NB4 (cell line): ENCODE measurements around the gene CYBC1.
A peak's percentile ranks its signal among the peaks of the same experiment; 100 is the strongest.
"Not testable (repeated sequence)": the region's sequence is repeated elsewhere in the genome, so short reads cannot be mapped to it uniquely, and the experiment has no call there.

ENCODE experiments used
- DNase-seq: peaks from one replicate; pipeline ENCODE4 v3.0.0; 2010; ENCODE audit warnings: low read depth
- H3K4me3 ChIP-seq: one replicate; pipeline ENCODE4 v1.5.1; 2011; ENCODE audit warnings: mild to moderate bottlenecking, low read depth, low read length, moderate library complexity
- MYC ChIP-seq: IDR thresholded peaks from 2 replicates; pipeline ENCODE4 v1.6.1; 2011; ENCODE audit warnings: low read depth, low read length
- POLR2A ChIP-seq: IDR thresholded peaks from 2 replicates; pipeline ENCODE4 v1.6.1; 2011; ENCODE audit warnings: mild to moderate bottlenecking; ENCODE audit not compliant: insufficient read length; ENCODE audit errors: extremely low read depth
- TF ChIP-seq, protein P1 (sequence below): IDR thresholded peaks from one replicate; pipeline ENCODE4 v1.5.1; 2012; ENCODE audit warnings: low read depth, low read length
- TF ChIP-seq, protein P2 (sequence below): IDR thresholded peaks from 2 replicates; pipeline ENCODE4 v1.6.1; 2011; ENCODE audit warnings: low read depth, low read length

Gene CYBC1

GRCh38 chr17:82414548-82415281 lies 35.8 kb downstream of the CYBC1 start:
- H3K4me3 ChIP-seq = no peak overlapping the region
- TF ChIP-seq, protein P1, sequence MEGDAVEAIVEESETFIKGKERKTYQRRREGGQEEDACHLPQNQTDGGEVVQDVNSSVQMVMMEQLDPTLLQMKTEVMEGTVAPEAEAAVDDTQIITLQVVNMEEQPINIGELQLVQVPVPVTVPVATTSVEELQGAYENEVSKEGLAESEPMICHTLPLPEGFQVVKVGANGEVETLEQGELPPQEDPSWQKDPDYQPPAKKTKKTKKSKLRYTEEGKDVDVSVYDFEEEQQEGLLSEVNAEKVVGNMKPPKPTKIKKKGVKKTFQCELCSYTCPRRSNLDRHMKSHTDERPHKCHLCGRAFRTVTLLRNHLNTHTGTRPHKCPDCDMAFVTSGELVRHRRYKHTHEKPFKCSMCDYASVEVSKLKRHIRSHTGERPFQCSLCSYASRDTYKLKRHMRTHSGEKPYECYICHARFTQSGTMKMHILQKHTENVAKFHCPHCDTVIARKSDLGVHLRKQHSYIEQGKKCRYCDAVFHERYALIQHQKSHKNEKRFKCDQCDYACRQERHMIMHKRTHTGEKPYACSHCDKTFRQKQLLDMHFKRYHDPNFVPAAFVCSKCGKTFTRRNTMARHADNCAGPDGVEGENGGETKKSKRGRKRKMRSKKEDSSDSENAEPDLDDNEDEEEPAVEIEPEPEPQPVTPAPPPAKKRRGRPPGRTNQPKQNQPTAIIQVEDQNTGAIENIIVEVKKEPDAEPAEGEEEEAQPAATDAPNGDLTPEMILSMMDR = peak; percentile 49
- no peak for TF ChIP-seq MYC
- TF ChIP-seq, protein P2, sequence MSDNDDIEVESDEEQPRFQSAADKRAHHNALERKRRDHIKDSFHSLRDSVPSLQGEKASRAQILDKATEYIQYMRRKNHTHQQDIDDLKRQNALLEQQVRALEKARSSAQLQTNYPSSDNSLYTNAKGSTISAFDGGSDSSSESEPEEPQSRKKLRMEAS = peak; percentile 33; the same call in 1 of the 2 replicates
- DNase-seq = peak; percentile 78

GRCh38 chr17:82412535-82413520 lies 37.7 kb downstream of the CYBC1 start:
- no peak overlapping the region for H3K4me3 ChIP-seq
- no peak for DNase-seq
- no peak for TF ChIP-seq POLR2A
- no peak for TF ChIP-seq MYC
- TF ChIP-seq, protein P1 = no peak
- TF ChIP-seq, protein P2 = no peak

DNA sequence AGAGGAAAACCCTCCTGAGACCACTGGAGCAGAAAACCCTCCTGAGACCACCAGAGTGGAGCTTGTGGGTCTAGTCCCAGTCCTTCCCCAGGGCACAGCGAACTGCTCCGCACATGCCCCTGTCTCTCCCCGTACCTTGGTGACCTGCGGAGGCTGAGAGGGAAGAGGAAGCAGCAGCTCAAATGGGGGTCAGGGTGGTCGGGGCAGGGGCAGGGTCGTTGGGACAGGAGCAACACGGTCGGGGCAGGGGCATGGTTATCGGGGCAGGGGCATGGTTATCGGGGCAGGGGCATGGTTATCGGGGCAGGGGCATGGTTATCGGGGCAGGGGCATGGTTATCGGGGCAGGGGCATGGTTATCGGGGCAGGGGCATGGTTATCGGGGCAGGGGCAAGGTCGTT lies 38.5 kb downstream of the CYBC1 start:
- H3K4me3 ChIP-seq, DNase-seq: not testable (repeated sequence)

GRCh38 chr17:82411396-82412053 lies 39.0 kb downstream of the CYBC1 start:
- no peak overlapping the region for H3K4me3 ChIP-seq
- no peak for DNase-seq
- TF ChIP-seq, protein P1 = no peak
- TF ChIP-seq MYC = no peak
- TF ChIP-seq, protein P2 = no peak

GRCh38 chr17:82410014-82410716 lies 40.4 kb downstream of the CYBC1 start:
- H3K4me3 ChIP-seq = no peak overlapping the region
- DNase-seq = no peak
- TF ChIP-seq POLR2A (no peak), MYC (no peak)
- TF ChIP-seq, protein P1 = no peak
- TF ChIP-seq, protein P2 = no peak
